Measurements from ENCODE around the gene TEF.
"Not testable (repeated sequence)": the region's sequence is repeated elsewhere in the genome, so short reads cannot be mapped to it uniquely, and the experiment has no call there.

The TEF gene

GRCh38 chr22:41429951-41430332 is 48.2 kb downstream of the TEF start:
- DNase-seq, result no peak

- DNase-seq, result no peak
Observed at GRCh38 chr22:41431656-41432055, 49.9 kb downstream of the TEF start.

- DNase-seq, result not testable (repeated sequence)
Observed at GRCh38 chr22:41433480-41433879, 51.7 kb downstream of the TEF start.

GRCh38 chr22:41434361-41435003 is 52.7 kb downstream of the TEF start:
- not testable (repeated sequence) for DNase-seq

- DNase-seq, result no peak
Observed at GRCh38 chr22:41435560-41435959, 53.8 kb downstream of the TEF start.

GRCh38 chr22:41436322-41437113 is 54.8 kb downstream of the TEF start:
- no peak for DNase-seq

- DNase-seq, result no peak
Observed at GRCh38 chr22:41437198-41437597, 55.5 kb downstream of the TEF start.

GRCh38 chr22:41440511-41440910 is 58.8 kb downstream of the TEF start:
- not testable (repeated sequence) for DNase-seq

- no peak for DNase-seq
Observed at GRCh38 chr22:41442240-41442792, 60.6 kb downstream of the TEF start.

GRCh38 chr22:41444360-41445128 is 62.8 kb downstream of the TEF start:
- DNase-seq, result peak; percentile 73

- peak; percentile 32 for DNase-seq
Observed at GRCh38 chr22:41445129-41446056, 63.7 kb downstream of the TEF start.

- peak; percentile 41 for DNase-seq
Observed at GRCh38 chr22:41446057-41446501, 64.3 kb downstream of the TEF start.

GRCh38 chr22:41446639-41447434 is 65.1 kb downstream of the TEF start, which contains the start of gene TOB2:
TSS of gene TOB2 (minus strand) at chr22:41446801. CDS start at chr22:41437345, 9,456 bp downstream.
- peak; percentile 96 for DNase-seq

- peak; percentile 65 for DNase-seq
Observed at GRCh38 chr22:41447435-41448188, 65.9 kb downstream of the TEF start.

GRCh38 chr22:41448189-41448808 is 66.6 kb downstream of the TEF start:
- peak; percentile 79 for DNase-seq
